Raji (cell line): Measurements from ENCODE around the gene KNDC1.

Experiments used
- POLR2A ChIP-seq: IDR thresholded peaks from 2 replicates; pipeline ENCODE4 v1.6.1; 2011; ENCODE audit warnings: low read depth, low read length, control low read depth; ENCODE audit not compliant: insufficient read depth

KNDC1 gene, protein sequence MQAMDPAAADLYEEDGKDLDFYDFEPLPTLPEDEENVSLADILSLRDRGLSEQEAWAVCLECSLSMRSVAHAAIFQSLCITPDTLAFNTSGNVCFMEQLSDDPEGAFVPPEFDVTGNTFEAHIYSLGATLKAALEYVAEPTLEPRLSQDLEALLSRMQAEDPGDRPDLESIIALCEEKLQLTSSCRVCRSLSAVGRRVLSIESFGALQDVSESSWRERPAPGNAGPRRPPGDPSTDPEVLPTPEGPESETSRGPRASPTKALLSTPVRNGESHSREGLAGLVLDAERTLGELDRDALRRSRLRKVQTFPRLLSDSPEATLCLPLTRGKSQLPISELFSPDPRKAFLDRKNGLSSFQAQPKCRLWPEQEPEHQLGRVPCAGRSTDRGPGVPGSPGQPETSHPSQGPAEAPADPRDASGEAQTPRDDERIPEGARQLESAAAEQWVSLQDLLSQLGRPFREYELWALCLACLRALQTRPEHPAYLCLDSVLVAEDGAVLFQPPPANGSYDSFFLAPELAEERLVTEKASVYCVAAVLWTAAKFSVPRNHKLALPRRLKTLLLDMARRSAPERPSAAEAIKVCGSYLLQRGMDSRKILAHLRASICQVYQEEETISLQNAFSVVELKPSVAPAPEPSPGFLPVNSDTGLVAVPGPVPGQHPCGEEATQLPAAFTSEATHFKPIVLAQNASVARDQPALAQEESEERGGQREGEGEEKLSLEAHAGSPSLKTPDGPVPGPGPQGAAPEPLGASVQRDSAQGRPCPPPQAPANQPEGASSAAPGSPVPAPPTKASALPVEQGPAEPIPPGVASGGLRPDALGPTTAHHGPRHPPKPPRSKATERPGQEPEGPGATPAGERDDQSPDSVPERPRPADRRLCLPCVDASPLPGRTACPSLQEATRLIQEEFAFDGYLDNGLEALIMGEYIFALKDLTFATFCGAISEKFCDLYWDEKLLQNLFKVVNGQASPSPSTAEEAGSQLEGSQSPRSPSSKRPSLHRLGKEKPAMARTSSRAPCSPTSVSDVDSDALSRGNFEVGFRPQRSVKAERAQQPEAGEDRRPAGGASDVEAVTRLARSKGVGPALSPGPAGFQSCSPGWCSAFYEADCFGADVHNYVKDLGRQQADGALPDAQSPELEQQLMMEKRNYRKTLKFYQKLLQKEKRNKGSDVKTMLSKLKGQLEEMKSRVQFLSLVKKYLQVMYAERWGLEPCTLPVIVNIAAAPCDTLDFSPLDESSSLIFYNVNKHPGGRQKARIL (N-terminal part only)

DNA sequence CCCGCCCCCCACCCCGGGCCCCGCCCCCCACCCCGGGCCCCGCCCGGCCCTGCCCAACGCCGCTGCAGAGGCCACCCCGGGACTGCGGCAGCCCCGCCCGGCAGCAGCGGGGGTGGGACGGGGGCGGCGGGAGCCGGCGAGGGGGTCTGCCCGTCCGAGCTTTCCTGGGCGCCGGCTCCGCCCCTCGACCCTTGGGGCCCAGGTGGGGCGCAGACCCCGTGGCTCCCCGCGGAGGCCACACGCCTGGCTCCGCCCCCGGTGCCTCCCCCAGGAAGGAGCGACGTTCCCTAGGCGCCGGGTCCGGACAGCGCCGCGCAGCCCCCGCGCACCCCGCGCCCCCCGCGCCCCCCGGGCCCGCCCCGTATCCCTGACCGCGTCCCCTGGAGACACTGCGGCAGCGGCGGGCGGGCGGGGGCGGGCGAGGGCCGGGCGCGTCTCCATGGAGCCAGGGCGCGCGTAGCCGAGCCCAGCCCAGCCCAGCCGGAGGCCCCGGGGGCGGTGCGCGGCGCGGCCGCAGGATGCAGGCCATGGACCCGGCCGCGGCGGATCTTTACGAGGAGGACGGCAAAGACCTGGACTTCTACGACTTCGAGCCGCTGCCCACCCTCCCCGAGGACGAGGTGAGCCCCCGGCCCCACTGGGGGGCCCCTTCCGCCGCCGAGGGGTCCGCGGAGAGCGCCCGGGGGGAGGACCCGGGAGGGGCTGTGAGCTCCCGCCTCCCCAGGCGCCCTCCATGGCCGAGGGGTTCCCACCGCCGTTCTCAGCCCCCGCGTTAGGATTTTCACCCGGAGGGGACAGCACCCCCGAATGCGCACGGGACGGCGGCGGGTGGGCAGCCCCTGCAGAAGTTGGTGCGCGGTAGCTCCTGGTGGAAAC lies at the start of gene KNDC1:
Gene KNDC1, plus strand, starts transcription at position 270 of the 876 bp plus-strand sequence. Its CDS starts 249 bp downstream, at position 519.
- TF ChIP-seq POLR2A, result no peak

DNA sequence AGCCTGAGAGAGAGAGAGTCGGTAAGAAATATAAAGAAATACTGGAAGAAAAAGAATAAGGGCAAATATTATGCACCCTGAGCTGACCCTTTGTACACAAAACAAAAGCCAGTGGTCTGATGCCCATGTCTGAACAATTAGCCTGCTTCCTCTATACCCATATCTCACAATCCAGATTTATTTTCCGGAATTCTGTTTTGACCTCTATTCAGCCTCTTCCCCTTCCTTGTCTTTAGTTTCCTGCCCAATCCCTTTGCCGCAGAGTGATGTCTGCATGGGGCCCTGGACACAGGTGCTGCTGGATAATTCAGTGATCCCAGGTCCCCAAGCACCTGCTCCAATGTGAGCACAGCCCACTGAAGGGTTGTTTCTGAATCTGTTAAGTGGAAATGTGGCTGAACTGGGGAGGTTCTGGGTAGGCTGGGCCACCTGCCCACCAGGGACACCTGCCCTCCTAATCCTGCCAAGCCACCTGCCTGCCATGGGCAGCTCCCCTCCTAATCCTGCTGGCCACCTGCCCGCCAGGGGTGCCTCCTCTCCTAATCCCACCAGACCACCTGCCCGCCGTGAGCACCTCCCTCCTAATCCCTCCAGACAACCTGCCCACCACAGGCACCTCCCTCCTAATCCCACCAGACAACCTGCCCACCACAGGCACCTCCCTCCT lies 49.3 kb upstream of the KNDC1 start:
- TF ChIP-seq POLR2A, result no peak

DNA sequence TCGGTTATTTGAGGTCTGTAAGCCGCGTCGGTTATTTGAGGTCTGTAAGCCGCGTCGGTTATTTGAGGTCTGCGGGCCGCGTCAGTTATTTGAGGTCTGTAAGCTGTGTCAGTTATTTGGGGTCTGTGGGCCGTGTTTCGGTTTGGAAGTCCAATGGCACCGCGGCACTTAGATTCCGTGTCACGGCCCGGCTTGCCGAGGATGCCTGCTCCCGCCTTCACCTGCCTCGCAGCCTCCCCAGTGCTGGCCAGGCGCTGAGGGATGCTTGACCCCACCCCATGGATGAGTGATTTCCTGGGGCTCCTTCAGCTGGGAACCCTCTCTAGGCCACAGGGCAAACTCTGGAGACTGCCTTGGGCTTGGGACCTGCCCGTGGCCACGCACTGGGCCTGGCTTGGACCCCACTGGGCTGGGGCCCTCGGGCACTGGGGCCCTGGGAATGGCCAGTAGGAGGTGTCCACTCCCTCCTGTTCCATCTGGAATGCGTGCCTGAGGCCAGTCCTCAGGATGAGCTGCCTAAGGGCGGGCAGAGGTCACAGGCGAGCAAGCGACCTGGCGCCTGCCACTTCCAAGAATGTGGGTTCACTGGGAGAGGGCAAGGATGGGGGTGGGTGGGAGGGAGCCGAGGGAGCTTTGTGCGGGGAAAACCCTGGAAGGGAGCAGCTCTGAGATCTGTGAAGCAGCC lies 46.7 kb upstream of the KNDC1 start:
- no peak for TF ChIP-seq POLR2A

GRCh38 chr10:133113847-133114246 lies 46.2 kb upstream of the KNDC1 start:
- no peak for TF ChIP-seq POLR2A

DNA sequence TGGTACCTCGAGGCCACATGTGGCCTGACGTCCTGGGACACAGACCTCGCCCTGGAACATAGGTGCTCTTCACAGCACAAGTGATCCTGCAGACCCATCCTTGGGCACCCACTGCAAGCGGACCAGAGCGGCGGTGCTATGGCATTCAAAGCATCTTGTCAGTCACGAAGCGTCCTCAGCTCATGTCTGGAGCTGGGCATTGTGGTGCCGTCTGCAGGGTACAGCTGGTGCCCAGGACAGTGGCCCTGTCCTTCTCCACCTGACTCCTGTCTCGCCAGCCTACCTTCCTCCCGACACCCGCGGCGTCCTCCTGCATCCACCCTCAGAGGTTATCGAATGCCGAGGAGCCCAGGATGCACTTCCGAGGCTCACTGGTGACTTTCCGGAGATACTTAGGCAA lies 45.8 kb upstream of the KNDC1 start:
- no peak for TF ChIP-seq POLR2A

DNA sequence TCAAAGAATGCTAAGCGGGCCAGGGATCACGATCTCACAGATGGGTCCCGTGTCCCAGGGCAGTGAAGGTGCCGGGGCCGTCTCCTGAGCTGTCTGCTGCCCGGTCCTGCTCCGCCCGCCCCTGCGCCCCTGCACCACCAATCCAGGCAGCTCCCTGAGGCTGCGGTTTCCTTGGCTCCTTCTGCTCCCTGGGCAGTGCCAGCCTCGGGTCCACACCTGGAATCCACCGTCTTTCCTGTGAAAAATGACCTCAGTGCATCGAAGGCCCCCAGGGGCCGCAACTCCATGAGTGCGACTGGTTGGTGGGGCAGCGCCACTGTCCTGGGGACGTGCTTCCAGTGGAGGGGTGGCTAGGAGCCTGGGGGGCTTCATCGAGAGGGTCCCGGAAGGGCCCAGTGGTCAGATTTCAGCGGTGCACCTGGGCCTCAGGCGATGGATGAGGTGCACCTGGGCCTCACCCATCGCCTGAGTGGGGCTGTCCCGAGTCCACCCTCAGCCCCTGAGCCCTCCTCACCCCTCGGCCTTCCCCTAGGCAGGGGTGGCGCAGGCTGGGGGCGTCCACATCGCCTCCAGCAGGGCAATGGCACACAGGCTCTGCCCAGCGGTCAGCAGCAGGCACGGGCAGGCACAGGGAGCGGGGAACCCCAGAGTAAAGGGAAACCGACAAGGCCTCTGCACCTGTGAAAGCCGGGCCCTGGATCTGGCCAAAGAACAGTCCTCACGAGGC lies 45.1 kb upstream of the KNDC1 start:
- TF ChIP-seq POLR2A, result no peak

DNA sequence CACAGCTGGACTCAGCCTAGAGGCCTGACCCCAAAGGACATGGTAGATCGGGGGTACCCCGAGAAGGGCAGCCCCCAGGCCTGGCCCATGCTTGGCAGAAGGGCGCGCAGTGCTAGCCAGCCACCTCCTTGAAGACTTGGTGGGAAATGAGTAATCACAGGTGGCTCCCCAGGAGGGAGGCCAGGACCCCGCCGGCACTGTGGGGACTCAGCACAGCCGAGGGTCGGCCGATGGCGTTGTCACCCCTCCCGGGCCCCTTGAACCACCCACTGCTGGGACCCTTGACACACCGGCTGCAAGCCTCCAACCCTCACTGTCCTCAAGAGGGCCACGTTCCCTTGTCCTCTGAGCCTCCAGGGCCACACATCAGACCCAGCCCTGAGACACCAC lies 44.6 kb upstream of the KNDC1 start:
- TF ChIP-seq POLR2A, result no peak

DNA sequence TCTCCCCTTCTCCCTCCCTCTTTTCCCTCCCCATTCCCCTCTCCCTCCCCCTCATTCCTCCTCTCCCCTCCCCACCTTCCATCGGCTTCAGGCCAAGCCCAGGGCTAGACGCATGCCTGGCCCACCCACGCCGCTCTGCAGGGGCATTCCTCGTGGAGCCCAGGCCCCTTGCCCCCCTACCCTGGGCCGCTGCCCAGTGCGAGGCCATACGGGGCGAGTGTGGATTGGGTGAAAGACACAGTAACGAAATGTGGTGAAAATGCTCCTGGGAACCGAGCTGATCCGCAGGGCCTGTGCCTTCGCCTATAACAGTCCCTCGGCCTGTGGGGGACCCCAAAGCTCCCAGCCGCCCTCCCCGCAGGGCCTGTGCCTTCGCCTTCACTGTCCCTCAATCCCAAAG lies 44.0 kb upstream of the KNDC1 start:
- TF ChIP-seq POLR2A, result no peak

- TF ChIP-seq POLR2A, result no peak
Observed at GRCh38 chr10:133116455-133116854, 43.6 kb upstream of the KNDC1 start.

- TF ChIP-seq POLR2A, result no peak
Observed at GRCh38 chr10:133117036-133117687, 42.9 kb upstream of the KNDC1 start.

DNA sequence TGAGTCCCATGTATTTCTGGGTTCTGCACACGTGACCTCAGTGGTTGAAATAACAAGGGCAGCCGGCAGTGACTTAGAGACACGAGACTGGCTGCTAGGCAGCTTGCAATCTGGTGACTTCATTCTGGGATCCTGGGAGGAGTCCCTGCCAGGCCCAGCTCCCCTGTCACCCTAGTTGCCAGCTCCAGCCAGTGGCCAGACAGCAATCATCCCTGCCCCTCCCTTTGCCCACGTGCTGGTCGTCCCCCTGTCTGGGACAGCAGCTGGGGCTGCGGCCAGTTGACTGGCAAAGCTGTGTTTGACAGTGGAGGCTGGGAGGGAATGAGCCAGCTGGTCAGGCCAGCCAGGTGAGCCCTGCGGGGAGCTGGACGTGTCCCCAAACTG lies 42.3 kb upstream of the KNDC1 start:
- TF ChIP-seq POLR2A, result no peak

- no peak for TF ChIP-seq POLR2A
Observed at GRCh38 chr10:133121479-133121878, 38.5 kb upstream of the KNDC1 start.
